Measurements from ENCODE around the gene C5orf52.
"Not testable (repeated sequence)": the region's sequence is repeated elsewhere in the genome, so short reads cannot be mapped to it uniquely, and the experiment has no call there.

- not testable (repeated sequence) for TF ChIP-seq CTCF (IDR thresholded peaks at IDR 0.05; ENCODE audit: low read depth, low read length, poor library complexity, severe bottlenecking); EZH2phosphoT487 (IDR thresholded peaks at IDR 0.05; ENCODE audit: borderline replicate concordance, low read length)
These were observed 22.5 kb downstream of the C5orf52 start for GRCh38 chr5:157693816-157694215.
